ENCODE measurements around the gene REV1.
"Not testable (repeated sequence)": the region's sequence is repeated elsewhere in the genome, so short reads cannot be mapped to it uniquely, and the experiment has no call there.

Gene REV1

DNA sequence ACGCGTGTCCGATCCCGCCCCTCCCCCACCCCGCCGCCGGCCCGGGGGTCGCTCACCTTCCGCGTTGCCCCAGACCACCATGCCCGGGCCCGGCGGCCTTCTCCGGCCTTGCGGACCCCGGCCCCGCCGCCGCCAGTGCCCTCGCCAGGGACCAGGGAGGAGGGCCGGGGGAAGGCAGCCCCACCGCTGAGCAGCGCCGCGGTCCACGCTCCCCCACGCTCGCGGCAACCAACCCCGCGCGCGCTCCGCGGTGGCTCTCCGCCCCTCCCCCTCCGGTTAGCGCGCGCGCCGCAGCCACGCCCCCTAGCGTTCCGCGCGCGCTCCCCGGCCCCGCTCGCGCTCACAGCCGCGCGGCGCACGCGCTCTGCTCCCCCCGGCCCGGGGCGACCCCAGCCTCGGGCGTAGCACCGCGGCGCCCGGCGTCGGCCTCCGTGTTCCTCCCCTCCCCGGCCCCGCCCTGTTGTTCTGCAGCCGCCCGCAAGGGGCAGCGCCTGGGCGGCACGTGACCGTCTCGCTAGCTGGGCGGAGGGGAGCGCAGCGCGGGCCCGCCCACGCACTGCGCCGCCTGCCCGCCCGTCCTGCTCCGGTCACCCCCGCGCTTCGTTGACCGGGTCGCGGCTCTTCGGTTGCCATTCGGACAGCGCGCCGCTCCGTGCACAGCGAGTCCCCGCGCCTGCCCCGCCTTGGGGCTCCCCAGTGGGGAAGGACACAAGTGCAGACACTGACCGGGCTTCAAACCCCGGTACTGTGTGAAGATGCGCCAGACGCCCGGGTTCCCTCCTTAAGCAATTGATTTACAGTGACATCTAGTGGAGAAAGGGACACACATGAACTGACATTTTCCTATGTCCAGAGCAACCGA, at the start of gene REV1:
REV1 (minus strand) TSS at position 257 of the 862 bp plus-strand sequence. CDS start 25,042 bp downstream, outside the sequence.
- FAIRE-seq, result peak; percentile 79

DNA sequence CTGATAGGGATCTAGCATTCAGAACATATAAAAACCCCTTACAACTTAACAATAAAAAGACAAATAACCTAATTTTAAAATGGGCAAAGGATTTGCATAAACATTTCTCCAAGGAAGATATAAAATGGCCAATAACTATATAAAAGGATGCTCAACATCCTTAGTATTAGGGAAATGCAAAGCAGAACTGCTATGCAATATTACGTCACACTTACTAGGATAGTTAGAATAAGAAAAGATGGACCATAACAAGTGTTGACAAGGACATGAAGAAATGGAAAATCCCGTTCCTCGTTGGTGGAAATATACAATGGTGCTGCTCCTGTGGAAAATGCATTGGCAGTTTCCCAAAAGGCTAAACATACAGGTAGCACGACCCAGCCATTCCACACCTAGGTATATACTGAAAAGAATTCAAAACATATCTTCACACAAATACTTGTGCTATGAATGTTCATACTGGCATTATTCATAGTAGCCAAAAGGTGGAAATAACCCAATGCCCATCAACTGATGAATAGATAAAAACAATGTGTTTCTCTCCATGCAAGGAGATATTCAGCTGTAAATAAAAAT, 48.2 kb upstream of the REV1 start:
- FAIRE-seq, result no peak

DNA sequence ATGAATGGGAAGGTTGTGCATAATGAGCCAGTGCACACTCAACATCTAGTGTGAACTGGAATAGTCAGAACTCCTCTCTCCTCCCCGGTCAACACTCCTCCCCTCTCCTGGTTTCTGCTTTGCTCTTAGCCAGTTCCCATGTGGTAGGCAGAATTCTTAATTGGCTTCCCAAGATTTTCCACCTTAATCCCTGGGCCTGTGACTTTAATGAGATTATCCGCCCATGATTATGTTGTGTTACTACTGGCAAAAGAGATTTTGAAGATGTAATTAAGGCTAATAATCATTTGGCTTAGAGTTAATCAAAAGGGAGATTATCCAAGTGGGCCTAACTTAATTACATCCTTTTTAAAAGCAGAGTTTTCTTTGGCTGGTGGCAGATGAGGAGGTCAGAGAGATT, 34.2 kb upstream of the REV1 start:
- FAIRE-seq, result no peak

DNA sequence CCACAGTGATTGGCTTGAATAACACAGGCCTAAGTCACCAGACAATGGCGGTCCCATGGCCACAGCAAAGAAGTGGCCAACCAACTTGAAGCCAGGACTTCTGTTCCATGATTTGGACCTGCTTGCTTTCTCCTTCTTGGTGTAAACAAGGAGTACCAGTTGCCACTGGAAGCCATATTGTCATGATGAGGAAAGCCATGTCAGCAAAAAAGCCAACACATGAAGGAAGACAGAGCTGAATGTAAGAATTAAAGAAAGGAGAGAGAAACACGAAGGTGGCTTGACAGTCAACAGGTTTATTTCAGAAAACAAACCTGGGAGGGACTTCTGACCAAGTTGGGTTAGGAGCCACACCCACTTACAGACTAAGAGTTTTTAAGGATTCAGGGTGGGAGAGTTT, 32.3 kb upstream of the REV1 start:
- FAIRE-seq, result no peak

DNA sequence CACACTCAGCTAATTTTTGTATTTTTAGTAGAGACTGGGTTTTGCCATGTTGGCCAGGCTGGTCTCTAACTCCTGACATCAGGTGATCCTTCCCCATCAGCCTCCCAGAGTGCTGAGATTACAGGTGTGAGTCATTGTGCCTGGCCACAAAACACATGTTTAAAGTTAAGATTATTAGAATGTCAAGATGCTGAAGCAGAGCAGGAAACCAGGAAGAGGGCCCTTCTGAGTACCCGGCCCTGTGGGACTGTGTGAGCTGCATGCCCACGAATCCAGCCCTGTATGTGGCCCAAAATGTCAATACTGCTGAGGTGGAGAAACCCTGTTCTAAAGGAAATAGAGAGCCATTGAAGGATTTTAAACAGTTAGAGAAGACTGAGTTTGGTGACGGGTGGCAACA, 31.0 kb upstream of the REV1 start:
- no peak for FAIRE-seq

DNA sequence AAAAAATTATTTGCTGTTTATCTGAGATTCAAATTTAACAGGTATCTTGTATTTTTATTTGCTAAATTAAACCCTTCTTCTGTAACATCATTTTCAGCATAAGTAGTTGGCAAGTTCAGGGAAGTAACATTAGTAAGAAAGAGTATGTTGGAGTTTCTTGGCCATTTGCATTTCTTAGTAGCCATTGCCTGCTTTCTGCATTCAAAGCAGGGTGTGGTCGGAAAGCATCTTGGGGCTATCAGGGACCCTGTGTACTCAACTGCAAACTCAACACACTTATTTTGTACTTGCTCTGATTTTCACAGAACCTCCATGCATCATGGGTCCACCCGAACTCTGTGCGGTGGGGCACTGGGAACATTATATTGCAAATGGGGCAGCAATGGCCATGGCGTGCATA, 30.4 kb upstream of the REV1 start:
- no peak for FAIRE-seq

DNA sequence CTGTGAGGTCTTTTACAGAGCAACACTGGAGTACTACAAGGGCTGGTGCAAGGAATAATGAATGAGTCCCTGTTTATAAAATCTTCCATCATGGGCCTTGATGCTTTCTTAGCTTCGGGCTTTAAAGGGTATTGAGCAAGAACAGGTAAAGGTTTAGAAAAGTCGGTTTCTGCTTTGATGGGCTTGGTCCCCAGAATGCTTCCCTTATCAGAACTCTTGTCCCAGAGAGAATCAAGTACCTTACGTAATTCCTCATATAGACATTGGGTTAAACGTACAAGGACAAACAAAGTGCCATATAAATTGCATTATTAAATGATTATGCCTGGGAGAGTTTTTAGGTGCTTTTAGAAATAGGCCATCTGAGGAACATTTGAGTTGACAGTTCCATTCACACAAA, 24.5 kb upstream of the REV1 start:
- no peak for FAIRE-seq

DNA sequence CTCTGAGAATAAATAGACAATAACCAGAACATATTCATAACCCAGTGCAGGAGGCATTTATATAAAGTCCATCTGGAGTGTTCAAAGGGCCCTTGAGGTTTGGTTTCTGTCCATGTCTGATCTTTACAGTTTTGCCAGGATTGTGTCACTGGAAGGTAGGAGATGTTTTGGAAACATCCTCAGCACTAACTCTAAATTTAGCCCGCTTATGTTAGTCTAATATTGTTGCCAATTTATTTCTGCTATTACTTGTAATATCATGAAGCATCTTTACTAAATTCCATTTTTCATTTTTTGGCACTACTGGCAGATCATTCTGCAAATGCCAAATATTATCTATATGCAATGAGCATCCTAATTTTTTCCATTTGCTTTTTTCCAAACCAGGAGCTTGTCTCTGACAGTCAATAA, 22.4 kb upstream of the REV1 start:
- FAIRE-seq, result no peak

DNA sequence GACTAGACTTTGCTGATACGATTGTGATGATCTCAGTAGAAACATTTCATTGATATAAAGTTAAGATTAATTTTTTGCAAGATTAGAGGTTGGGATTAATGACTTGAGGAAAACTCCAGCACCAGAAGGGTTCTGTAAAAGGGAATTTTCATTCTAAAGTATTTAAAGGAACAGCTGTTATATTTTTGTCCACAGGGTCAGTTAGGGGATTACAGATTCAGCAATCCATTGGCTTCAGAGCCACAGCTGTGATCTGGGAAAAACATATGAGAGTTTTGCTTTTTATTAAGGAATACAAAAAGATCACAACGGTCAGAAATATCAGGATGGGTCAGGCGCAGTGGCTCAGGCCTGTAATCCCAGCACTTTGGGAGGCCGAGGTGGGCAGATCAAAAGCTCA, 19.6 kb upstream of the REV1 start:
- no peak for FAIRE-seq

DNA sequence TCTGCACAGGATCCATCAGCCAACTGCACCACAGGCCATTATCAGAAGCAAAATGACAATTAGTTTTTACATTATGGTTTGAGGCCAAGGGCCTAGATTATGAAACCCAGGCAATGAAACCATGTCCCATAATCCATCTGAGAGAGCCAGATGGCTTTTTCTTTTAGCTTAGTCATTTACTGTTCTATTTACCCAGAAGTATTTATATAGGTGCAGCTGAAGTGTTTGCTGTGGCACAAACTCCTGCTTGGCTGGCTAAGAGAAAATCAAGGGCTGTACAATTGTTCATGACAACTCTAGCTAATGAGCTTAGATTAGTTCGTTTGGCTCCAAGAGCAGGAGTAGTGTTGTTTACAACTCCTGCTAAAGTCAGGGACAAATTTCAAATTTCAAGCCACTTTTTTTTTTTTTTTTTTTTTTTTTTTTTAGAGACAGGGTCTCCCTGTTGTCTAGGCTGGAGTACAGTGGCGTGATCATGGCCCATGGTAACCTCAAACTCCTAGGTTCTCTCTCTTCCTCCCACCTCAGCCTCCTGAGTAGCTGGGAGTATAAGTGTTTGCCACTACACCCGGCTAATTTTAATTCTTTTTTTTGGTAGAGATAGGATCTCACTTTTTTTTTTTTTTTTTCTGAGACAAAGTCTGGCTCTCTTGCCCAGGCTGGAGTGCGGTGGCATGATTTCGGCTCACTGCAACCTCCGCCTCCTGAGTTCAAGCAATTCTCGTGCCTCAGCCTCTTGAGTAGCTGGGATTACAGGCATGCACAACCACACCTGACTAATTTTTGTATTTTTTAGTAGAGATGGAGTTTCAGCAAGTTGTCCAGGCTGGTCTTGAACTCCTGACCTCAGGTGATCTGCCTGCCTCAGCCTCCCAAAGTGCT, 18.4 kb upstream of the REV1 start:
- FAIRE-seq, result peak; percentile 95

DNA sequence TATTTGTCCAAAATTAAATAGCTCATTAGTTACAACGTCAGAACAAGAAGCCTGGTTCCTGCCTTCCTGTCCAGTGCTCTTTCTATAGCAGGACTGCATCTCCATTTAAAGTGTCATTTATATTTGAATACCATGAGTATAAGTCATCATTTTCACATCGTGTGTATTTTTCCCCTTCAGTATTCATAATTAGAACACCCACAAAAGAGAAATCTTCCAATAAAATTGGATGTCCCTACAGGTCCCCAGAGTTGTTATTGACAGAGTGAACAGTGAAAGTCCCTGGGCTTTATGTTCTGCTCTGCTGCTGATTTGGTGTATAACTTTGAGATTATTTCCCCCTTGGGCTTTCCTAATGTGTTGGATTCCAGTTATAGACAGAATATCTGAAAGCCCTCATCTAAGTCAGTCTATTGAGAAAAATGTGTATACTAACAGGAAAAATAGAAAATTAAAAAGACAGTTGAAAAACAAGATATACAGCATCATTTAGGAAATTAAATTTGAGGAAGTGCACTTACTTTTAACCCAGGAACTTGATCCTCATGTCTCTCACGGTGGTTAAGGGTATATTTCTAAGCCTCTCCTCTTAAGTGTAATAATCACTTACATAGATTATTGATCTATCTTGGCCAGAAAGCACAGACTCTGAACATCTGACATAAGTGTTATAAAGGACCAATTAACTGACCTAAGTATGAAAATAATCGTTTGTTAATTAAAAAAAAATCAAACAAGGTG, 15.2 kb upstream of the REV1 start:
- no peak for FAIRE-seq

DNA sequence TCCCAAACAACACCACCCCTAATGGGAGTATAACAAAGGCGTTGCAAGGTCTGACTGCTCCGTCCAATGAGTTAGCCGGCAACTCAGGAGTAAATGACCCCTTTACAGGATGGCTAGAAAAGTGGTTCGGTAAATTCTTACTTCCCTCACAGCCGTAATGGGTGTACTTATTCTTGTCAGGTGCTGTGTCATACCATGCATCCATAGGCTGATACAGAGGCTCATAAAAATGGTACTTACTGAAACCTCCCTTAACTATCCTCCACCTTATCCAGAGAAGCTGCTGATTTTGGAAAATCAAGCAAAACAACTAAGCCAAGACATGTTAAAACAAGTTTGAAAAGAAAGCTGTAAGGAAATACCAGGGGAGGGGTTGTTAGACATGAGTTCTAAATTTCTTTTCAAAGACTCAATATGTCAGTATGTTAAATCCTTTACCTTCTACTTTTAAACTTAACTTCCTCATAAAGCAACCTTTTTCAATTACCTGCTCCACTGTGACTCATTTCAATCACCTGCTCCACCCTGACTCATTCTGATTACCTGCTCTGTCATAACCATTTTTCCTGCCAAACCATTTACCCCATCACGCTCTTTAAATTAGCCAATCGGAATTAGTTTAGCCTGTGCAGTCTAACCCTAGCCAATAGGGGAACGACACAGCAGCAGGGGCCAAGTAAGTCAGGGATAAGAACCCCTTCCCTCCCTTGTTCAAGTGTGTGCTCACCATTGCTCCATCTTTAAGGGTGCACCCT, 14.0 kb upstream of the REV1 start:
- not testable (repeated sequence) for FAIRE-seq

DNA sequence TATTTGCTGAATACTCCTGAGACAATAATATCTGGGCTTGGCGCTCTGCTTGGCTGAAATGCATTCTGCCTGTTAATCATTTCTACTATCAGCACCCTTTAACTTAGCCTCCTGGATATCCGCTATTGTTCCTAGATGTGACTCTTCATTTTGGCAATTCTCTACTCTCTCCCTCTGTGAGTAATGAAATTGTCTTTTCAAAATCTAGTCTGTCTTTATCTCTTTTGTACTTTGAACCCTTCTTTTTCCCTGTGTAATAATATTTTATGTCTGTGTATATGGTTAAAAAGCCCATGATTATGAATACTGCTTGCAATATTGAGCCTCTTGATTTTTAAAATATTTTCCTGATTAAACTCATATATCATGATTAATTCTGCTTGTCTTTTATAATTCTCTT, 6.2 kb upstream of the REV1 start:
- FAIRE-seq, result peak; percentile 33

DNA sequence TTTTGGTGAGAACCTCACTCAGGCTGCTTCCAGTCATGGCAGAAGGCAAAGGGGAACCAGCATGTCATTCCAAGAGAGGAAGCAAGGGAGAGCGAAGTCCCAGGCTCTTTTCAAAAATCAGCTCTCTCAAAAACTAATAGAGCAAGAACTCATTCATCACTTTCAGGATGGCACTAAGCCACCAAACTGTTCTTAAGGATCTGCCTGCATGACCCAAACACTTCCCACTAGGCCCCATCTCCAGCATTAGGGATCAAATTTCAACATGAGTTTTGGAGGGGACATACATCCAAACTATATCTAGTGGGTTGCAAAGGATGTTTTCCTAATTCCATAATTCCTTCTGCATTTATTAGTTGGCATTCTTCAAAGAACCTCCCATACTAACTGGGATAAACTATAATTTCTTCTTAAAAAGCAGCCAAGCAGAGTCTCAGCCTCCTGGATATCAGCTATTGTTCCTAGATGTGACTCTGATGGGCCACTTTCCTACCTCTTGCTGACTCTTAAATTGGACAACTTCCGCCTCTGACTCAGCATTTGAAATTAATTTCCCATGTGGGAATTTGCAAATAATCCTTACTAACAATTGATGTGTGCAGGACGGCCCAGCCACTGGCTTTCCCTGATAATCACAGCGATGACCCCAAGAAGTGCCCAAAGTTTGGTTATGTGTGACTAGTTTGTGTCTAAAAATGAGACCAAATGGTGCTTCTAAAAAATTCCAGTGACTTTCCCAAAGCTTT, 5.5 kb upstream of the REV1 start:
- FAIRE-seq, result no peak

DNA sequence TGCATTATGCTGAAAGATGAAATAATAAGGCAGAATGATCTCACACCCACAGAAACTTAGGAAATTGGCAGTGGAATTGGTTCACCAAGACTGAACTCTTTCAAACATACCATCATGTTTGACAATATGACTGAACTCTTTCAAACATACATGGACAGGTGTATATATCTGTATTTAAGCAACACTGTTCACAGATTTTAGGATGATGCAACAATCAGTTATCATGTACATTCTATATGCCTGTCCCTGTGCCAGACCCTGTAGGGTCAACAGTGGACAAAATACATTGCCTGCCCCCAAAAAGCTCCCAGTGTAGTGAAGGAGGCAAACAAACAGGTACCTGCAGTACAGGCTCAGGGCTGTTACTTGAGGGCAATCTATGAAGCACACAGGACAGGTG, 2.9 kb upstream of the REV1 start:
- FAIRE-seq, result no peak

DNA sequence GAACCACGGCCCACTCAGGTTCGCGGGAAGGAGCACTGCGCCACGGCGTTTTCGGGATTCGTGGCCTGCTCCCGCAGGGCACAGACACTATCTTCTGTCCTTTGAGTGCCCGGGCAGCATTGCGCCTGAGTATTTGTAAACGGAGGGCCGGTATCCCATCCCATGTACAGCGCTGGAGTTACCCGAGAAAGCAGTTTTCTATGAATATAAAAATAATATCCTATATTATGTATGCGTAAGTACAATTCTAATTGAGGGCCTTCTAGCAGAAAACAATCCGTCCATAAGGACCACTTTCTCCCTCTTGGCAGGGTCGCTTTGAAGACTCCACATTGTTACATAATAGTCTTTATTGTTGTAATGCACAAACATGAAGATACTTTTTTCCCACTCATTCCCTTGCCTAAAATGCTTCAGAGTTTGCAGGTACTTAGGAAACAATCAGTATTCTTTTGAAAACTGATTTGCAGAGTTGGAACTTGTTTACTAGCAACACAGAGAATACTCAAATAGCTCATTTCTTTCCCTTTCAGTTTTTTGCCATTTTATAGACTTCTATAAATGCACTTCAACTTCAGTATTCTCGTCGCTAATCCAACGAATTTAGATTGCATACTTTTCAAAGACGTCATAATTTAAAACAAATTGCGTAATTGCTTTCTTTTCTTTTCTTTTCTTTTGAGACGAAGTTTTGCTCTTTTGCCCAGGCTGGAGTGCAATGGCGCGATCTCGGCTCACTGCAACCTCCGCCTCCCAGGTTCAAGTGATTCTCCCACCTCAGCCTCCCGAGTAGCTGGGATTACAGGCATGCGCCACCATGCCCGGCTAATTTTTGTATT, 1.0 kb upstream of the REV1 start:
- FAIRE-seq, result no peak

DNA sequence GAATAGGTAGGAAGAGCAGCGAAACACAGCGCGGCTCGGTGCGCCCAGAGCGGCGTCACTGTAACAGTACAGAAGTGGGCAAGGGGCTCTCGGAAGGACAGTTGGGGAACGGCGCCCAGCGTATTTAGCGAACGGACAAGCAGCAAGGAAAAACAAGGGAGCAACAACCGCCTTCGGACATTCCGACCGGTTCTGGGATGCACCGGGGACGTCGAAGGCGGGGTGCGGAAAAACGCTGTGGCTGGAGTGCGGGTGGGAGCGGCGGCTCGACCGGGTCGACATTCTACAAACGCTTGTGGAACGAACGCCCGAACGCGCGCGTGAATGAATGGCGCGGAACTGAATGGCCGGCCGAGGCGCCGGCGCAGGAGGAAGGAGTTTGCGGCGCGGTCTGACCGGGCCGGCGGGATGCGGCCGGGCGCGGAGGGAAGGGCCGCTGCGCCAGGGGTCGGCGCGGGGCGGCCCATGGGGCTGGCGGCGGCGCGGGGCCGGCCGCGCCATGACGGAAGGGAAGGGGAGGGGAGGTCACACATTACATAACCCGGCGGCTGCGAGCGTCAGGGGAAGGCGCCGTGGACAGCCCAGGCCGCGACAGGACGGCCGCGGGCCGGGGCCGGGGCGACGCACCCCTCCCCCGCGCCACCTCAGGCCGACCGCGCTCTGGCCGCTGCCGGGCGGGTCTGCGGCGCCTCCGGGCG, 605 bp downstream of the REV1 start:
- FAIRE-seq, result no peak

DNA sequence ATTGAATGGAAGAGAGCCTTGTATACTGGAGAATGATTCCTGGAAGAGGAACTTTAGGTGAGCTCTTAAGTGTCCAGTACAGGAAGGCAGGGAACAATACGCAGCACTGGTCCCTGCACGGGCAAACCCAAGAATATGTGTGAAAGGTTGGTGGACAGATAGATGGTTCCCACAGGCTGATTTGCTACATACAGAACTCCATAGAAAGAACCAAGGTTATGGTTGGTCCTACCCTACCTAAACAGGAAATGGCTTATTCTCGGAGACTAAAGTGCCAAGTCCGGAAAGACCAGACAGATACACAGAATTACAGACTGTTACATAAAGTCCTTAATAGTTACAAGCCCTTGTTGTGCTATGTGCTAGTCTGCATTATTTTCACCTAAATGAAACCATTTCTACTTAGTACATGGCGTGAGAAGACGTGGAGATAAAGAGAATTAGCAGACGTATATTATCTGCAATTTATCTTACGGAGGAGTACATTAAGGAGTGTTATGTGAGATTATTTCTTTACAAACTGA, 1.2 kb downstream of the REV1 start:
- FAIRE-seq, result no peak

DNA sequence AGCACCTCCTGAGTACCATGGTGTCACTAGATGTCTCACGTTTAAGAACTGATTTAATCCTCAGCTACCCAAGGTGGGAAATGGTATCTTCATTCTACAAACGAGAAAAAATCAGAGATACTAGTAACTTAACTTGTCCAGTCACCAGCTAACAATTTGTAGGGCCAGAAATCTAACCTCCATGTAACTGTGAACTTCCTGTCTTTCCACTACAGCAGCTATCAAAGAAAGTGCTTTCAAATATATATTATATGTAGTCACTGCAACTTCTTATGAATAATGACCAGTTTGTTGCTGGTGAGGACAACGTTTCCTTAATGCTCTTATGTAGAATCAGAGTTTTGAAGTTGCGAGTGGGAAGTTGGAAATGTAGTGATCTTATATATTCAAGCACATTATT, 1.9 kb downstream of the REV1 start:
- no peak for FAIRE-seq

DNA sequence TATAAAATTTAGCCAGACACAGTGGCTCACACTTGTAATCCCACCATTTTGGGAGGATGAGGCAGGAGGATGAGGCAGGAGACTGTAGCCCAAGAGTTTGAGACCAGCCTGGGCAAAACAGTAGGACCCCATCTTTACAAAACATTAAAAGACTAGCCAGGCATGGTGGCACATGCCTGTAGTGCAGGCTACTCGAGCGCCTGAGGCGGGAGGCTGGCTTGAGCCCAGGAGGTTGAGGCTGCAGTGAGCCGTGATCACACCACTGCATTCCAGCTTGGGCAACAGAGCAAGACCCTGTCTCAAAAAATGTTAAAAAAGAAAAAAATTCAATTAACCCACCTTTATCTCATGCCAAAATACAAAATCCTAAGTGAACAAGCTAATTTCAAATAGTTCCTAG, 4.0 kb downstream of the REV1 start:
- FAIRE-seq, result no peak

Data from islet of Langerhans (tissue), 1 donor.